Chondrocyte (in vitro differentiated cells): Measurements from ENCODE around the gene LBR. TPM values are rescaled to one million over a fixed set of nuclear protein-coding genes. Genes with fewer than 3 reads are reported as not detected.
"Not testable (repeated sequence)": the region's sequence is repeated elsewhere in the genome, so short reads cannot be mapped to it uniquely, and the experiment has no call there.

ENCODE experiments used
- DNase-seq: peaks from one replicate; pipeline ENCODE4 v3.0.0; 2021; ENCODE audit warnings: mixed read lengths, low spot score
- H3K27ac Mint-ChIP-seq: one replicate; pipeline ENCODE4 v1.8.0; 2021; ENCODE audit warnings: mild to moderate bottlenecking, moderate library complexity, mixed read lengths; ENCODE audit not compliant: unreplicated experiment
- H3K27me3 Mint-ChIP-seq: 2 replicates; pipeline ENCODE4 v1.8.0; 2021; ENCODE audit warnings: low read depth, mixed read lengths
- H3K36me3 Mint-ChIP-seq: 2 replicates; pipeline ENCODE4 v1.8.0; 2021; ENCODE audit warnings: low read depth, mixed read lengths
- H3K4me1 Mint-ChIP-seq: 2 replicates; pipeline ENCODE4 v1.8.0; 2021; ENCODE audit warnings: low read depth, mild to moderate bottlenecking, mixed read lengths
- H3K4me3 Mint-ChIP-seq: one replicate; pipeline ENCODE4 v1.8.0; 2021; ENCODE audit warnings: mild to moderate bottlenecking, moderate library complexity, mixed read lengths; ENCODE audit not compliant: unreplicated experiment
- H3K9me3 Mint-ChIP-seq: 2 replicates; pipeline ENCODE4 v1.8.0; 2021; ENCODE audit warnings: low read depth, mixed read lengths
- CTCF ChIP-seq: fragments of 200-600 bp; sonication (generic); IDR thresholded peaks from 2 replicates; pipeline ENCODE4 v1.5.0; 2021; ENCODE audit warnings: antibody characterized with exemption, mild to moderate bottlenecking, moderate library complexity
- total RNA-seq: library from RNA; stranded (reverse); gene quantifications from 3 replicates; pipeline ENCODE4 v1.2.1, GENCODE V29; 2021

LBR gene
- total RNA-seq, 1 donor from 2014 or later, result 24.4 TPM

DNA sequence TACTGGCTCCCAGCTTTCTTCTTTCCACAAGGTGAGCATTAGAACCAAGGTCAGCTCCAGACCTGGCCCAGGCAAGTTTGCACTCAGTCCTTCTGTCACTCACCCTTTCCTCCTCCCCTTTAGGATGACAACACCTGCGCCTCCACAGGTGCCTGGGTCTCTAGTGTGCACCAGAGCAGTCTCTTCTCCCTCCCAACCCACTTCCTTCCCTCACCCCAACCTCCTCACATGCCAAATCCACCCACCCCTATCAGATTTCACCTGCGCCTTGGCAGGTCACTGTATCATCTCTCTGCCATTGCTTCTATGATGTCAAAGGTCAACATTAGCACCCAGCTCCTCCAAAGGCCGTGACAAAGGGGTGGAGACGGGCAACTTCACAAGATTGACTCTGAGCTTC, 38.0 kb downstream of the LBR start:
- Mint-ChIP-seq H3K27ac (no peak overlapping the region), H3K9me3 (no peaks in the 10 kb centered on the region), H3K36me3 (peaks cover 6% of the 10 kb centered on the region)

GRCh38 chr1:225388372-225388771, 39.5 kb downstream of the LBR start:
- DNase-seq, result no peak
- Mint-ChIP-seq H3K27me3 (no peaks in the 10 kb centered on the region), H3K36me3 (peaks cover 10% of the 10 kb centered on the region), H3K27ac (no peak overlapping the region), H3K4me3 (no peak overlapping the region), H3K9me3 (no peaks in the 10 kb centered on the region), H3K4me1 (no peaks in the 10 kb centered on the region)
- no peak for TF ChIP-seq CTCF

More for the DNA sequence above, 38.0 kb downstream of the LBR start:
- H3K4me3 Mint-ChIP-seq, result no peak overlapping the region
- no peaks in the 10 kb centered on the region for H3K27me3 Mint-ChIP-seq
- no peak for DNase-seq
- no peaks in the 10 kb centered on the region for H3K4me1 Mint-ChIP-seq
- TF ChIP-seq CTCF, result no peak

DNA sequence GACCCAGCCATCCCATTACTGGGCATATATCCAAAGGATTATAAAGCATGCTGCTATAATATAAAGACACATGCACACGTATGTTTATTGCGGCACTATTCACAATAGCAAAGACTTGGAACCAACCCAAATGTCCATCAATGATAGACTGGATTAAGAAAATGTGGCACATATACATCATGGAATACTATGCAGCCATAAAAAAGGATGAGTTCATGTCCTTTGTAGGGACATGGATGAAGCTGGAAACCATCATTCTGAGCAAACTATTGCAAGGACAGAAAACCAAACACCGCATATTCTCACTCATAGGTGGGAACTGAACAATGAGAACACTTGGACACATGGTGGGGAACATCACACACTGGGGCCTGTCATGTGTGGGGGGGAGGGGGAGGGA, 41.0 kb downstream of the LBR start:
- H3K9me3 Mint-ChIP-seq, DNase-seq, H3K36me3 Mint-ChIP-seq, H3K4me1 Mint-ChIP-seq, H3K27me3 Mint-ChIP-seq, H3K27ac Mint-ChIP-seq, H3K4me3 Mint-ChIP-seq: not testable (repeated sequence)

- DNase-seq, result no peak
- Mint-ChIP-seq H3K9me3 (no peaks in the 10 kb centered on the region), H3K4me1 (peaks cover 3% of the 10 kb centered on the region), H3K27me3 (no peaks in the 10 kb centered on the region), H3K4me3 (no peak overlapping the region), H3K27ac (no peak overlapping the region), H3K36me3 (peaks cover 5% of the 10 kb centered on the region)
- TF ChIP-seq CTCF, result no peak
These were observed 47.1 kb downstream of the LBR start for GRCh38 chr1:225380691-225381090.

DNA sequence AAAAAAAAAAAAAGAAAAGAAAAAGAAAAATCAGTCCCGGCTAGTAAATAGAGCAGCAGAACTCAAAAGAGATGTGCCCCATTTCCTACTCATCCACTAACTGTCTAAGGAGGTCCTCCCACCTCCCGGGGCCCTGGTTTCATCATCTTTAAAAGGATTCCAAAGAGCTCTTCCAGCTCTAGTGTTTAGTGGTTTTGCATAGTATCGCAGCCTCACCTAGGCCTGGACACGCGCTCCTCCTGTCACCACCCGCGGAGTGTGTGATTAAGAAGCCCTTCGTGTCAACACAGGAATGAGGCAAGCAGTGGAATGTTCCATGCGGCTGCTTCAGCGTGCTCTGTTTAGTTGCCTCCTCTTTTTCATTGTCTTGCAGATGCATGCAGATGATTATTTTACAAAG, 49.0 kb downstream of the LBR start:
- no peak overlapping the region for H3K4me3 Mint-ChIP-seq
- peaks cover 3% of the 10 kb centered on the region for H3K4me1 Mint-ChIP-seq
- TF ChIP-seq CTCF, result no peak
- DNase-seq, result no peak
- H3K9me3 Mint-ChIP-seq, result no peaks in the 10 kb centered on the region
- H3K36me3 Mint-ChIP-seq, result peaks cover 2% of the 10 kb centered on the region
- H3K27me3 Mint-ChIP-seq, result no peaks in the 10 kb centered on the region
- no peak overlapping the region for H3K27ac Mint-ChIP-seq

DNA sequence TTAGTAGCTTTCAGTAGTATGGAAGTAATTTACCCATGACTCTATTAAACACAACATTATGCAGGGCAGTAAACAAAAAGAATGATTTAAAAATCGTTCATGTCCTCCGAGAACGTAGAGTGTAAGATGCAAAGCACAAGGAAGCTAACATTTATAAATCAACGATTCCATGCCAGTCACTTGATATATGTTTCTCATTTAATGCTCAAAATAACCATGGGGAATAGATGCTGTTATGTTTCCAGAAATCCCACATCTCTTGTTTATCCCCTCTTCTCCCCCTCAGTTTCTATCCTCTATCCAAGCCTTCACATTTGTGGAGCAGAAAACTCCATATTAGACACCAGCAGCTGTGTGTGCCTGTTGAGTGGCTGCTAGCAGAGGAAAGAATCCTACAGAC, 52.8 kb downstream of the LBR start:
- Mint-ChIP-seq H3K4me3 (no peak overlapping the region), H3K27ac (no peak overlapping the region), H3K9me3 (no peaks in the 10 kb centered on the region), H3K36me3 (no peaks in the 10 kb centered on the region), H3K4me1 (peaks cover 3% of the 10 kb centered on the region), H3K27me3 (no peaks in the 10 kb centered on the region)
- no peak for DNase-seq
- TF ChIP-seq CTCF, result no peak
